Epithelial cell of prostate (primary cell): ENCODE data around the gene ZNF304.
A peak's percentile ranks its signal among the peaks of the same experiment; 100 is the strongest.

Experiments used
- DNase-seq: peaks from one replicate; pipeline ENCODE4 v3.0.0-alpha.2; 2011; ENCODE audit warnings: low read depth, low spot score
- H3K27ac ChIP-seq: fragments of 450-650 bp; 2 replicates; pipeline ENCODE4 v1.5.1; 2017; ENCODE audit warnings: mild to moderate bottlenecking

ZNF304 gene

GRCh38 chr19:57350877-57351805 is at the start of gene ZNF304:
Gene ZNF304 (plus strand): TSS chr19:57351271. CDS start chr19:57351665, 394 bp downstream.
- peak; percentile 60 for DNase-seq
- peak within 1 kb of the TSS; percentile 48 for H3K27ac ChIP-seq

GRCh38 chr19:57302020-57302465 is 49.0 kb upstream of the ZNF304 start:
- DNase-seq, result peak; percentile 97

DNA sequence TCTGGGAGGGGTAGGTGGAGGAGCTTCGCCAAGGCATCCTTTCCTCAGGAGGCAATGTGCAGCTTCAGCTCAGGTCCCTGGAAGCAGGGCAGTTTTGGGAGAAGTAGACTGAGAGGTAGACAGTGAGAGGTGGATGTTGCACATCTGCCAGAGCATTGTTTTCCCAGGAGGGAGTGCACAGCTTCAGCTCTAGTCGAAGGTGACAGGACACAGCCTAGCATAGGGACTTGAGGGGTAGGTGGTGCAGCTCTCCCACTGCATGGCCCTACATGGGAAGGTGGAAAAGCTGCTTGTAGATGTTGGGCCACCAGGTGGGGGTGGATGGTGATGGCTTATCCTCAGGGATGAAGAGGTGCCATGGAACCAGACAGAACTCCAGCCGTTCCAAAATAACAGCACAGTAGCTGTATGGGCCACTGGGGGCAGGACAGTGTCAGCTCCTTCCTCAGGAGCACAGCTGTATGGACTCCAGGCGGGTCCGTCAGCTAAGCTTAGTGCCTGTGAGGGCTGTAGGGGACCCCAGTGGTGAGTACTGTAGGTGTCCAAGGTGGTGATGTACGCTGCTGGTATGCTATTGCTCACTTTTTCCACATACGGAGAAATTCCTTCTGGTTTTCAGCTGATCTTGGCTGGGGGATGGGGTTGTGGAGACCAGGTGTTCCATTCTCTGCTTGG is 48.2 kb upstream of the ZNF304 start:
- no peak for DNase-seq
- peak overlapping the region; percentile 72 for H3K27ac ChIP-seq

More at GRCh38 chr19:57302020-57302465, 49.0 kb upstream of the ZNF304 start:
- peak overlapping the region; percentile 72 for H3K27ac ChIP-seq

GRCh38 chr19:57305056-57305455 is 46.0 kb upstream of the ZNF304 start:
- DNase-seq, result peak; percentile 48
- peak overlapping the region; percentile 45 for H3K27ac ChIP-seq

DNA sequence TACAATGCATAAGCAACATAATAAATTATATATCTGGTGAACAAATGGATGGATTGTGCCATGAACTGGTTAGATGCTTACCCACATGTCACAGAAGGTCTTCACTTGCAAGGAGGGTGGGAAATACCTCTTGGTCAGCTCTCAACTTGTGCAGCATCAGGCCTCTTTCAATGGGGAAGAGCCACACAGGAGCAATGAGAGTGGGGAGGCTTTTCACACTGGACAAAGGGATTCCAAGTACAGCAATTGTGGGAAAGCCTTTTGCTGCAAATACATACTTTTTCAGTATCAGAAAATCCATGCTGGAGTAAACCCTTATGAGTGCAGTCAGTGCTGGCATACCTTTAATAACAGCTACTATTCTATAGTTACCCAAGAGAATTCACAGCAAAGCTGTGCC is 42.6 kb upstream of the ZNF304 start:
- H3K27ac ChIP-seq, result no peak overlapping the region
- DNase-seq, result no peak

GRCh38 chr19:57310792-57311191 is 40.3 kb upstream of the ZNF304 start:
- no peak for DNase-seq
- no peak overlapping the region for H3K27ac ChIP-seq

GRCh38 chr19:57314146-57314545 is 36.9 kb upstream of the ZNF304 start:
- no peak overlapping the region for H3K27ac ChIP-seq
- DNase-seq, result no peak

GRCh38 chr19:57317503-57317902 is 33.6 kb upstream of the ZNF304 start:
- no peak overlapping the region for H3K27ac ChIP-seq

GRCh38 chr19:57319869-57320179 is 31.2 kb upstream of the ZNF304 start:
- no peak for DNase-seq
- H3K27ac ChIP-seq, result peak overlapping the region; percentile 55

More at GRCh38 chr19:57317503-57317902, 33.6 kb upstream of the ZNF304 start:
- no peak for DNase-seq

DNA sequence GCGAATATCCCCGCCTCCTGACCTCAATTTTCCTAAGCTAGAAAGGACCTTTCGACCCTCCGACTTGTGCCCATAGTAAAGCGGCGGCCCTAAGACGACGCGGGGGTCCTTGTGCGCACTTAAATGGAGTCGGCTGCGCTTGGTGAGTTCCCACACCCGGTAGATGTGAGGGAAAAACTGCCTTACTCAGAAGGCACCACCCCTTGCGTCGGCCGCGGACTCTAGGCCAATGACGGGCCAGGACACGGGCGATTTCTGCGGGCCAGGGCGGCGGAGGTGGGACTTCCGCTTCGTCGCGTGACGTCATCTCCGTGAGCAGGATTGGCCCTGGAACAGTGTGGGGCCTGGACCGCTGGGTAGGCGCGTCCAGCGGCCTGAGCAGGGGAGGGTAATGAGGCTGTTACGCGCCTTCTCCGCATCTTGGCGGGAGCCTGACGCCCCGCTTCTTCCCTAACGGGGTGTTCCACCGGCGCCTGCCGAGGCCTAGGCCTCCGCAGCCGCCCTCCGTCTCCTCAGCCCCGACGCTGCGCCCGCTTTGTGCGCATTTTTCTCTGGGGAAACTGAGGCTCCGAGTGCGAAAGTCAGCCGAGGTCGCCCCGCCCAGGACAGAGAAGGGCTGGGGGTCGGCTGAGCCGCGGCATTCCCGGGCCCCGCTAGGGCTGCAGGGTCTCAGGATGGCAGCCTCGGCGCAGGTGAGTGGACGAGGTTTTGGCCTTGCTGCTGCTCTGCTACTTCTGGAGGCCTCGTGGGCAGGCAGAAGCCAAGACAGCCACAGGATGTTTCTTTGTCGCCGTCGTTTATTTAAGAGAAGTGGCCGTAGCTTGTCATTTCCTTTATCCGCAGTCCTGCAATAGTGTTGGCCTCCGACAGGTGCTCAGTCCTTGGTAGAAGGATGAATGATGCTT is 30.6 kb upstream of the ZNF304 start, which contains the start of gene ZNF543:
Gene ZNF543 (plus strand): TSS at position 293 of the 905 bp plus-strand sequence. CDS start 382 bp downstream, at position 675.
- peak; percentile 74 for DNase-seq
- H3K27ac ChIP-seq, result peak within 1 kb of the TSS; percentile 55

GRCh38 chr19:57321116-57321515 is 30.0 kb upstream of the ZNF304 start:
- DNase-seq, result no peak
- H3K27ac ChIP-seq, result peak overlapping the region; percentile 55

DNA sequence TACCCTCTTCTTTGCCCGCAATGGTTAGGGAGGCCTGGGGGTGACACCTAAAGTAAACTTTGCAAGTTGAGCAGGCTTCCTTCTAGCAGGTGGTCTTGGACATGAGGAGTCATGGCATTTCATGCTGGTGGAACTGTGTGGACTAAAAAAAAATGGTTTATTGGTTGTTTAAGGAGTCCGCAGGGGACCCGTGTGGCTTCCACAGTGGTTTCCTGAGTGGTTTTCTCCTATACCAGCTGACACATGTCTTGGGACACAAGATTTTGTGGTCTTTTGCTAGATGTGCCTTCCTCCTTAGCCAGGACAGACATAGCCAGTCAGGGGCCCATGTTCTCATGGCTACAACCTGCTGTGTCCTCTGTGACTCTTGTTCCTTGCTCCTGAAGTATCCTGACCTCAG is 29.3 kb upstream of the ZNF304 start:
- H3K27ac ChIP-seq, result no peak overlapping the region
- DNase-seq, result no peak

DNA sequence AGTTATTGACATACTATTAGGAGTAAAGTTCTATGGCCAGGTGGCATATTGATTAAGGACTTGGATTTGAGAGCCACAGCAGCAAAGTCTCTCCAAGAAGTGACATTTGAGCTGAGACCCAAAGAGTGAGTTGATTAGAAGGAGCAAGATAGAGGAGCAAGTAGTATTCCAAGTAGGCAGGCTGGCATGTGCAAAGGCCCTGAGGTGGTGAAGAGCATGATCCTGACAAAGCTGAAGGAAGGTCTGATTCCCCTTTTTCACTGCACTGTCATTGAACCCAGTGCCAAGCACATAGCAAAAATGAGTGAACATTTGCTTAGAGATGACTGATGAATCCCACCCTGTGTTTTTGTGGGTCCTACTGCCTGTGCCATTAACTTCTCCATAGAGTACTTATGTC is 26.1 kb upstream of the ZNF304 start:
- H3K27ac ChIP-seq, result no peak overlapping the region
- no peak for DNase-seq

DNA sequence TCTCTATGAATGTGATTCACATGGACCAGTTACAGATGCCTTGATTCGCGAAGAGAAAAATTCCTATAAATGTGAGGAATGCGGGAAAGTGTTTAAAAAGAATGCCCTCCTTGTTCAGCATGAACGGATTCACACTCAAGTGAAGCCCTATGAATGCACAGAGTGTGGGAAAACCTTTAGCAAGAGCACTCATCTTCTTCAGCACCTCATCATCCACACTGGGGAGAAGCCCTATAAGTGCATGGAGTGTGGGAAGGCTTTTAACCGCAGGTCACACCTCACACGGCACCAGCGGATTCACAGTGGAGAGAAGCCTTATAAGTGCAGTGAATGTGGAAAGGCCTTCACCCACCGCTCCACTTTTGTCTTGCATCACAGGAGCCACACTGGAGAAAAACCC is 23.1 kb upstream of the ZNF304 start:
- no peak for DNase-seq
- no peak overlapping the region for H3K27ac ChIP-seq

- peak; percentile 87 for DNase-seq
- H3K27ac ChIP-seq, result peak overlapping the region; percentile 30
Measured at GRCh38 chr19:57334191-57334590, 16.9 kb upstream of the ZNF304 start.

DNA sequence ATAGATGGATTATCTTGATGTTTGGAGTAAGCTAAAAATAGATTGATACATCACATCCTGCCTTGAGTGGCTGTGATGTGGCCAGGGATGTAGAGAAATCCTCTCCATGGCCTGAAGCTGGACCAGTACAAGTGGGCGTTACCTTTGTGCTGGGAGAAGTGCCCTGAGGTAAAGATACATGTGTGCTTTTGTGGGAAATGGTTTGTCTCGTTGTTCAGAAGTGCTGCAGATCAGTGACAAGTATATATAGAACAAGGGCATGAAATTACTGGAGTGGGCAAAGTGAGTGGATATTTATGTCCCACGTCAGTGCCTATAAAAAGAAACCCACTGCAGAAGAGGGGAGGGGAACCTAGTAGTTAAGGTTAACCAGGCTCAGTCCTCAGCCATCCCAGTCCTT is 12.2 kb upstream of the ZNF304 start:
- no peak overlapping the region for H3K27ac ChIP-seq
- DNase-seq, result no peak

DNA sequence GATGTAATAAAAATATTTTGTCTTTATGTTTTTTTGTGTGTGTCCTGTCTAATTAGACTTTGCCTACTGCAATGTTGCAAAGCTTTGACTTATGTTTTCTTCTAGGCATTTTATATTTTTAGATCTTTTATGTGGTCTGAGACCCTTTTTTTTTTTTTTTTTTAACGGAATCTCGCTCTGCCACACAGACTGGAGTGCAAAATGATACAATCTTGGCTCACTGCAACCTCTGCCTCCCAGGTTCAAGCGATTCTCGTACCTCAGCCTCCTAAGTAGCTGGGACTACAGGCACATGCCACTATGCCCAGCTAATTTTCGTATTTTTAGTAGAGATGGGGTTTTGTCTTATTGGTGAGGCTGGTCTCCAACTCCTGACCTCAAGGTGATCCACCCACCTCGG is 8.5 kb upstream of the ZNF304 start:
- DNase-seq, result no peak
- H3K27ac ChIP-seq, result no peak overlapping the region

GRCh38 chr19:57348136-57348535 is 2.9 kb upstream of the ZNF304 start:
- no peak overlapping the region for H3K27ac ChIP-seq
- no peak for DNase-seq

GRCh38 chr19:57351867-57352266 is 796 bp downstream of the ZNF304 start:
- no peak for DNase-seq
- H3K27ac ChIP-seq, result no peak overlapping the region

- DNase-seq, result no peak
Measured at GRCh38 chr19:57355916-57356315, 4.8 kb downstream of the ZNF304 start.

More at GRCh38 chr19:57355916-57356315, 4.8 kb downstream of the ZNF304 start:
- no peak overlapping the region for H3K27ac ChIP-seq
